Astrocyte of the cerebellum (primary cell): ENCODE measurements around the gene SLC12A7.
"Not testable (repeated sequence)": the region's sequence is repeated elsewhere in the genome, so short reads cannot be mapped to it uniquely, and the experiment has no call there.

Source experiments
- DNase-seq: peaks from one replicate; pipeline ENCODE4 v3.0.0-alpha.2; 2011; ENCODE audit warnings: low read depth
- H3K4me3 ChIP-seq: 2 replicates; pipeline ENCODE4 v1.5.1; 2011; ENCODE audit warnings: mild to moderate bottlenecking, low read depth, low read length, moderate library complexity
- in situ Hi-C: cut with HindIII; loops from 2 replicates; pipeline ENCODE4 v1.10.0; 2017; ENCODE audit warnings: low sequenced_read_pairs
- TF ChIP-seq, protein P1 (sequence below): IDR thresholded peaks from 2 replicates; pipeline ENCODE4 v1.5.1; 2012; ENCODE audit warnings: low read length, low read depth, moderate library complexity, mild to moderate bottlenecking; ENCODE audit errors: missing control alignments

SLC12A7 gene

DNA sequence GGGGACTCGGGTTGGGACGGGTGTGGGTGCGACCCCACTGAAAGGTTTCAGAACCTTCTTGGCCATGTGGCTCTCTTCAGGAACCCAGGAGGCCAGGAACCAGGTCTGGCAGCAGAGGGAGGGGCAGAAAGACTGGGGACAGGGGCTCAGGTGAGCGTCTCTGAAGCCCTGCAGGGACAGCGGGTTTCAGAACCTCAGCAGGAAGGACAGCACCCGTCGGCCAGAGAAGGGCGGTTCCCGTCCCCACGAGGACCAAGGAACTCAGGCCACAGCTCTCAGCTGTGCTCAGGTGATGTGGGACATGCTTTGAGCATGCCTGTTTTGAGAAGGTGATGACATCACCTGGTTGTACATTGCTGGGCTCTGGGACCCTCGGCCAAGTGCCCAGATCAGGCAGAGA lies 25.7 kb downstream of the SLC12A7 start:
- no peak overlapping the region for H3K4me3 ChIP-seq
- DNase-seq = no peak
- TF ChIP-seq, protein P1, sequence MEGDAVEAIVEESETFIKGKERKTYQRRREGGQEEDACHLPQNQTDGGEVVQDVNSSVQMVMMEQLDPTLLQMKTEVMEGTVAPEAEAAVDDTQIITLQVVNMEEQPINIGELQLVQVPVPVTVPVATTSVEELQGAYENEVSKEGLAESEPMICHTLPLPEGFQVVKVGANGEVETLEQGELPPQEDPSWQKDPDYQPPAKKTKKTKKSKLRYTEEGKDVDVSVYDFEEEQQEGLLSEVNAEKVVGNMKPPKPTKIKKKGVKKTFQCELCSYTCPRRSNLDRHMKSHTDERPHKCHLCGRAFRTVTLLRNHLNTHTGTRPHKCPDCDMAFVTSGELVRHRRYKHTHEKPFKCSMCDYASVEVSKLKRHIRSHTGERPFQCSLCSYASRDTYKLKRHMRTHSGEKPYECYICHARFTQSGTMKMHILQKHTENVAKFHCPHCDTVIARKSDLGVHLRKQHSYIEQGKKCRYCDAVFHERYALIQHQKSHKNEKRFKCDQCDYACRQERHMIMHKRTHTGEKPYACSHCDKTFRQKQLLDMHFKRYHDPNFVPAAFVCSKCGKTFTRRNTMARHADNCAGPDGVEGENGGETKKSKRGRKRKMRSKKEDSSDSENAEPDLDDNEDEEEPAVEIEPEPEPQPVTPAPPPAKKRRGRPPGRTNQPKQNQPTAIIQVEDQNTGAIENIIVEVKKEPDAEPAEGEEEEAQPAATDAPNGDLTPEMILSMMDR = no peak
- in situ Hi-C loops = no loop called here

DNA sequence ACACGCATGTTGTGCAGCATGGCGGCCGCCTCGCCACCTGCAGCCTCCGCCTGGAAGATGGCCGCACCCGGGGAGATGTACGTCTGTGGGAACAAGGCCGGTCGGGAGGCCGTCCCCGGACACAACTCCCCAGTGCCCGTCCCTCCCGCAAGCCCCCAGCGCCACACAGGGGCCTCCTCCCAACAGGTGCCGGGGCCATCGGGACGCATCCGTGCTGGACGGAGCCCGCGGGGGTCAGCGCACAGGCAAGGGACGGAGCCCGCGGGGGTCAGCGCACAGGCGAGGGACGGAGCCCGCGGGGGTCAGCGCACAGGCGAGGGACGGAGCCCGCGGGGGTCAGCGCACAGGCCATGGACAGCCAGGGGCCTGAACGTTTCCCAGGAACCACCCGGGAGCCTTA lies 26.5 kb downstream of the SLC12A7 start:
- no peak for DNase-seq
- TF ChIP-seq, protein P1 = no peak
- in situ Hi-C loops = no loop called here
- H3K4me3 ChIP-seq = no peak overlapping the region

DNA sequence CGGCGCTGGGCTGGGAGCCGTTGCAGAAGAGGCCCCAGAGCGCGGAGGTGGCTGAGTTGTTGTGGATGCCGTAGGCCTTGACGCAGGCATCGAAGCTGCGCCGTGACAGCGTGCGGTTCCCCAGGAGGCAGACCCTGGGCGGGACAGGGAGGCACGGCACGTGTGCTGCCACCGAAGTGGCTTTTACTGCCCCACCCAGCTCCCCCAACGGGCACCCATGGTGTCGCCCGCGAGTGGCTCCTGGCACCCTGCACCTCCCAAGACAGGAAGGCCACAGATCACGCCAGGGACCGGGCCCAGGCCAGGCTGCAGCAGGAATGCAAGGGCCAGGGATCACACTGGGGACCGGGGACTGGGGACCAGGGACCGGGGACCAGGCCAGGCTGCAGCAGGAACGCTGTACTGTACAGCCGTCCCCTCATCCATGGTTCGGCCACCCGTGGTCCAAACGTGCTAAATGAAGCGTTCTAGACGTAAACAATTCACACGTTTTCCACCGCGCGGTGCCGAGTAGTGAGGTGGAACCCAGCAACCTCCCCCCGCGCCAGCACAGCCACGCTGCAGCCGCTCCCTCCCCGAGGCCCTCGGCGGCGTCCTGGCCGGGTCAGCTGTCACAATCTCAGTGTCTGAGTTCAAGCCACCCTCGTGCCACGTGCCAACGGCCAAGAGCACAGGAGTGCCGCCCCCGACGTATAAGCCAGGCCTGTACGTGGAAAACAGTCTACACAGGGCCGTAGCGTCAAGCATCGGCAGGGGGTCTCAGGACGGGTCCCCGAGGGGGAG lies 27.8 kb downstream of the SLC12A7 start:
- in situ Hi-C loops = no loop called here
- TF ChIP-seq, protein P1 = no peak
- DNase-seq = no peak
- no peak overlapping the region for H3K4me3 ChIP-seq

DNA sequence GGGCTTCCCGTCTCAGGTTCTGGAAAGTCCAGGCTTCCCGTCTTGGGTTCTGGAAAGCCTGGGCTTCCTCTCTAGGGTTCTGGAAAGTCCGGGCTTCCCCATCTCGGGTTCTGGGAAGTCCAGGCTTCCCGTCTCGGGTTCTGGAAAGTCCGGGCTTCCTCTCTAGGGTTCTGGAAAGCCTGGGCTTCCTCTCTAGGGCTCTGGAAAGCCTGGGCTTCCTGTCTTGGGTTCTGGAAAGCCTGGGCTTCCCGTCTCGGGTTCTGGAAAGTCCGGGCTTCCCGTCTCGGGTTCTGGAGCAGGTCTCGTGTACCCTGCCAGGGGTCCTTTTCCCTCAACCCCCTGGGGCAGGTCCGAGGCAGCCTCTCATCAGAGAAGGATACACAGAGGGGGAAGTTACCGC lies 28.8 kb downstream of the SLC12A7 start:
- in situ Hi-C loops, H3K4me3 ChIP-seq, DNase-seq: not testable (repeated sequence)

- DNase-seq = no peak
- TF ChIP-seq, protein P1 = no peak
- H3K4me3 ChIP-seq = no peak overlapping the region
- in situ Hi-C loops = no loop called here
These were observed 30.3 kb downstream of the SLC12A7 start for GRCh38 chr5:1081519-1081918.

- no peak overlapping the region for H3K4me3 ChIP-seq
- no peak for DNase-seq
- TF ChIP-seq, protein P1 = no peak
- in situ Hi-C loops = no loop called here
These were observed 31.4 kb downstream of the SLC12A7 start for GRCh38 chr5:1080432-1080831.

- in situ Hi-C loops = no loop called here
- DNase-seq = no peak
- TF ChIP-seq, protein P1 = no peak
- H3K4me3 ChIP-seq = no peak overlapping the region
These were observed 31.9 kb downstream of the SLC12A7 start for GRCh38 chr5:1079961-1080360.
